Mammary epithelial cell (primary cell): ENCODE results near the gene THOP1.

ENCODE experiments used
- CTCF ChIP-seq, 2 donors: IDR thresholded peaks in 1 of 2; conservative IDR thresholded peaks in 1 of 2; 2 replicates each; pipeline ENCODE4 v1.5.1; 2011 to 2012; ENCODE audit warnings: inconsistent platforms in 2 of 2, low read length in 2 of 2, mild to moderate bottlenecking in 2 of 2, control low read depth in 1 of 2, low read depth in 1 of 2; ENCODE audit not compliant: insufficient read depth in 1 of 2; ENCODE audit errors: extremely low read depth in 1 of 2
- EZH2 ChIP-seq: IDR thresholded peaks from 2 replicates; pipeline ENCODE4 v1.6.1; 2012; ENCODE audit warnings: low read length, inconsistent platforms, borderline replicate concordance

- no peak for TF ChIP-seq CTCF (conservative IDR thresholded peaks at IDR 0.05 in 1 of 2, IDR thresholded peaks at IDR 0.05 in 1 of 2; ENCODE audit: extremely low read depth in 1 of 2, insufficient read depth in 1 of 2, low read depth in 1 of 2, low read length in 2 of 2)
- no peak for TF ChIP-seq EZH2
Measured at GRCh38 chr19:2807379-2808128, 22.3 kb downstream of the THOP1 start.
